Muscle of leg (tissue), 11 donors: ENCODE measurements around the gene RNF123. TPM values are rescaled to one million over a fixed set of nuclear protein-coding genes. Genes with fewer than 3 reads are reported as not detected.

Experiments
- DNase-seq: peaks from one replicate; pipeline ENCODE4 v3.0.0; 2013
- H3K27ac ChIP-seq: one replicate; pipeline ENCODE4 v1.5.1; 2013; ENCODE audit warnings: mild to moderate bottlenecking, low read length, control low read depth
- H3K27me3 ChIP-seq: one replicate; pipeline ENCODE4 v1.6.1; 2013; ENCODE audit warnings: low read length; ENCODE audit not compliant: control insufficient read depth, insufficient read depth
- H3K36me3 ChIP-seq: one replicate; pipeline ENCODE4 v1.6.1; 2013; ENCODE audit warnings: low read length; ENCODE audit not compliant: control insufficient read depth, insufficient read depth
- H3K4me1 ChIP-seq: one replicate; pipeline ENCODE4 v1.6.1; 2013; ENCODE audit warnings: low read length; ENCODE audit not compliant: control insufficient read depth, insufficient read depth
- H3K4me3 ChIP-seq: one replicate; pipeline ENCODE4 v1.5.1; 2013; ENCODE audit warnings: low read length, control low read depth
- H3K9me3 ChIP-seq: replicated peaks from 2 replicates; pipeline ENCODE4 v1.6.1; 2013; ENCODE audit warnings: low read depth, low read length; ENCODE audit not compliant: control insufficient read depth
- WGBS: methylation state at CpG from one replicate; pipeline ENCODE4 v1.1.5; 2013; ENCODE audit warnings: missing lambda C conversion rate; ENCODE audit not compliant: insufficient coverage; 5-methylcytosine and 5-hydroxymethylcytosine counted together
- polyA plus RNA-seq, 8 donors: library from polyadenylated mRNA; unstranded; fragments of 120-200 nt; gene quantifications; one replicate each; pipeline versions ENCODE4 v1.2.1 to v1.2.3, GENCODE V29; 2013; ENCODE audit warnings: inconsistent platforms in 1 of 8, low replicate concordance in 1 of 8; ENCODE audit not compliant: insufficient read length in 8 of 8, insufficient read depth in 1 of 8
- total RNA-seq: library from RNA; stranded (reverse); fragments of 120-200 nt; gene quantifications from one replicate; pipeline ENCODE4 v1.2.4, GENCODE V29; 2013

Gene RNF123
- total and polyA plus RNA-seq, 9 donors = 20.4 to 46.5 (median 36.9) TPM

DNA sequence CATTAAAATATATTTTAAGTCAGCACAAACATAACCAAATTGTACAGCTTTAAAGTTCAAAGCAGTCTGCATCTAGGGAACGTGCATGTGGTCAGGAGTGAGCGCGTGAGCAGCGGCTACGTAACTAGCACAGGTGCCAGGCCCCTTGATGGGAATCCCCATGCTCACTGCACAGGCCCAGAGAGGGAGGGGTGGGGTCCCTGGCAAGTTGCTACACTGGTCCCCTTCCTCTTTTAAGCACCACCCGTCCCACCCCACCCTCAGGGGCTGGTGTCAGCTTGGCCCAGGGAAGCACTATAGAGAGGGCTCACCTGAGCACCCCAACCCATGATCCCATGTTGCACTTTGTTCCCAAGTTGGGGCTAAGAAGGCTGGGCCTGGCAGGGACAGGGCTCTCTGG is 35.2 kb downstream of the RNF123 start:
- Histone ChIP-seq H3K9me3 (no peaks in the 10 kb centered on the region), H3K4me3 (peak overlapping the region; percentile 54), H3K36me3 (peaks cover 64% of the 10 kb centered on the region), H3K4me1 (peaks cover 25% of the 10 kb centered on the region), H3K27ac (peak overlapping the region; percentile 95), H3K27me3 (no peaks in the 10 kb centered on the region)
- DNase-seq = peak; percentile 52
- WGBS = no CpG with 5 or more reads among the region's 6 CpGs

DNA sequence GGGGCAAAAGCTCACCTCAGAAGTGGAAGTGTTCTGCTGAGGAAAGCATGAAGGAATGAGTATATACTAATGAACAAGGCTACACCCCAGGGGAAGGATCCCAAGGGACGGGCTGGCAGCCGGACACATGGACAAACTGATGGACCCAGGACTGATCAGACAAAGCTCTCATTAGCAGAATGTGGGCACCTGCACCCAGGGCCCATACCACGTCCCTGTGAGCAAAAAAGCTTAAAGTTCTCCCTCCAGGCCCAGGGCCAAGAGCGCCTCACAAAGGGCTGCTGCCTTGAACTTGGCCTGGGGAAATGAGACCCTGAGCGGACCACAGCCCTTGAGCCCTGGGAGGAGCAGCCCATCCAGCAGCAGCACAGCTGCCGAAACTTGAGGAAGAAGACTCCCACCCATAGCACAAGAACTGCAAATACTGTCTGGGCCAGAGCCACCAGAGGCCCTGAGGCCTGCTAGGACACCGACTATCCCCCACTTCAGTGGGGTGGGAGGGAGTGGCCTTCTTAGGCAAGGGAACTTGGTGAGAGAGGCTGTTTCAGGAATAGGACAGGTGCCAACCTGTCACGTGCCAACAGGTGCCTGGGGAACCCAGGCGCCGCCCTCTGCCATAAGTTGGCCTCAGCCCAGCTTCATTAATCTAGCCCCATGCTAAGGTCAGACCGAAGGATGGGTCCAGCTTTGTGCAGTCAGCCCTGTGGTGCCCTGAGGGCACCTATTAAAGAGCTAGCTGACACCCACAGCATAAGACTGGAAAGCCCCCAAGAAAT is 36.7 kb downstream of the RNF123 start:
- 85% methylated on average over 5 of the region's 11 CpGs for WGBS
- no peak overlapping the region for H3K27ac ChIP-seq
- peaks cover 63% of the 10 kb centered on the region for H3K36me3 ChIP-seq
- no peaks in the 10 kb centered on the region for H3K9me3 ChIP-seq
- peaks cover 20% of the 10 kb centered on the region for H3K4me1 ChIP-seq
- H3K4me3 ChIP-seq = no peak overlapping the region
- DNase-seq = no peak
- no peaks in the 10 kb centered on the region for H3K27me3 ChIP-seq

DNA sequence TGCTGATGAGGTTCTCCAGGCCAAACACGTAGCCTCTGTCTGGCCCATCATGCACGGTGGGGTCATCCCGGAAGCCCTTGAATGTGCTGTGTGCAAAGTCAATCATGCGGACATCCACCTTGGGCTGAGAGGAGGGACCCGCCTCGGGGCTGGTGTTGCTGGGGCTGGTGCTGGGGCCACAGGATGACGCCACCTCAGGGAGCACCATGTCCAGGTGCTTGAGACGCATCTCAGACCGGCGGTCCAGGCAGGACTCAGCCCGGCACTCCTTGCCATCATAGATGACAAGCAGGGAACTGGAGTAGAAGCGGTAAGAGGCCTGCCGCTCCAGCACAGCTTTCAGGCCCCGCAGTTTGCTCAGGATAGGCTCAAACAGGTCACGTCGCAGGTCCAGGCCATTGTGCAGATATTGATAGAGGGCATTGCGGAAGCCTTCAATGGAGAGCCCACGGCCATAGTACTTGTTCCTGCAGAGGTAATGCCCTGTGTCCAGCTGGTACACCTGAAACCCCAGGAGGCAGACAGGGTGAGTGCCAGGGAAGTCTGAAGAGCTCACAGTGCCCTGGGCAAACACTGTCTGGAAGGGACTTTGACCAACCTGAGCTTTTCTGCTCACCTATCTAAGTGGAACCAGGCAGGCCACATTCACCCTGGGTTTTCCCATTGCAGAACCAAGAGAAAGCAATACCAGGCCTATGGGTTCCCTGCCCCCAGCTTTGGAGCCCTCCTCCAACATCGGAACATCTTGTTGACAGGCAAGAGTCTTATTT is 38.0 kb downstream of the RNF123 start:
- peak; percentile 35 for DNase-seq
- Histone ChIP-seq H3K9me3 (no peaks in the 10 kb centered on the region), H3K27me3 (no peaks in the 10 kb centered on the region), H3K36me3 (peaks cover 62% of the 10 kb centered on the region), H3K4me1 (peaks cover 19% of the 10 kb centered on the region), H3K27ac (no peak overlapping the region), H3K4me3 (no peak overlapping the region)
- WGBS = 83% methylated on average over 18 of the region's 19 CpGs

DNA sequence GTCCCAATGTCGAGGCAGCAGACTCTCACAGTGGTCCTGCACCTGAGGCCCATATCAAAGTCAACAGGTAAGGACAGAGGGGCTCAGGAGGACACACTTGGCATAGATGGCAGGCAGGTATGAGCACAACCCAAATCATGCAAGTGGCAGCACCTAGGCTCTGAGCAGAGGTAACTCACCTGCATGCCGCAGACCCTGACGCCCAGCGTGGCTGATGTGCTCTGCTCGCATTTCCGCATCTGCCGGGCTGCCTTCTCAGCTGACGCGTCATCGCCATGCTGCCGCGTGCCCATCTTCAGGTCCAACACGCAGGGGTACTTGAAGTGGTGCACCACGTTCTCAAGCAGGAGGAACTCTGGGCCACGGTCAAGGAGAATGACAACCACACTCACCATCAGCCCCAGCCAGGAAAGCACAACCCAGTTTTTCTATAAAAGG is 38.6 kb downstream of the RNF123 start:
- no peaks in the 10 kb centered on the region for H3K27me3 ChIP-seq
- 93% methylated on average over 13 of the region's 15 CpGs for WGBS
- H3K36me3 ChIP-seq = peaks cover 63% of the 10 kb centered on the region

DNA sequence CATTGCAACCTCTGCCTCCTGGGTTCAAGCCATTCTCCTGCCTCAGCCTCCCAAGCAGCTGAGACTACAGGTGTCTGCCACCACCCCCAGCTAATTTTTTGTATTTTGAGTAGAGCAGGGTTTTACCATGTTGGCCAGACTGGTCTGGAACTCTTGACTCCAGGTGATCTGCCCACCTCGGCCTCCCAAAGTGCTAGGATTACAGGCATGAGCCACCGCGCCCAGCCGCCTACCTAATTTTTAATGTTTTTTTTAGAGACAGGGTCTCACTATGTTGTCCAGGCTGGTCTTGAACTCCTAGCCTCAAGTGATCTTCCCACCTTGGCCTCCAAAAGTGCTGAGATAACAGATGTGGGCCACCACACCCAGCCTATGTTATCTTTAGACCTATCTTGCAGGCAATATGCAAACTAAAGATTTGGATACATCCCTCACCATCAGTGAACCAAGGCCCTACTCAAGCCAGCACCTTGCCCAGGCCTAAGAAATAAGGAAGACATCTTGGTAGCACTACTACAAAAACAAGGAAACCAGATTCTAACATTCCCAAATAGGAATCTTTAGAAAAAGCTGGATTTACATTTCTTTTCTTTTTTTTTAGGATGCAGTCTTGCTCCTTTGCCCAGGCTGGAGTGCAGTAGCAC is 40.7 kb downstream of the RNF123 start:
- Histone ChIP-seq H3K9me3 (no peaks in the 10 kb centered on the region), H3K4me1 (no peaks in the 10 kb centered on the region), H3K4me3 (no peak overlapping the region), H3K27ac (no peak overlapping the region), H3K27me3 (no peaks in the 10 kb centered on the region), H3K36me3 (peaks cover 80% of the 10 kb centered on the region)
- 96% methylated on average over 4 of the region's 4 CpGs for WGBS
- no peak for DNase-seq

More for the DNA sequence above, 38.6 kb downstream of the RNF123 start:
- Histone ChIP-seq H3K9me3 (no peaks in the 10 kb centered on the region), H3K4me3 (no peak overlapping the region), H3K4me1 (peaks cover 13% of the 10 kb centered on the region), H3K27ac (no peak overlapping the region)
- DNase-seq = no peak

DNA sequence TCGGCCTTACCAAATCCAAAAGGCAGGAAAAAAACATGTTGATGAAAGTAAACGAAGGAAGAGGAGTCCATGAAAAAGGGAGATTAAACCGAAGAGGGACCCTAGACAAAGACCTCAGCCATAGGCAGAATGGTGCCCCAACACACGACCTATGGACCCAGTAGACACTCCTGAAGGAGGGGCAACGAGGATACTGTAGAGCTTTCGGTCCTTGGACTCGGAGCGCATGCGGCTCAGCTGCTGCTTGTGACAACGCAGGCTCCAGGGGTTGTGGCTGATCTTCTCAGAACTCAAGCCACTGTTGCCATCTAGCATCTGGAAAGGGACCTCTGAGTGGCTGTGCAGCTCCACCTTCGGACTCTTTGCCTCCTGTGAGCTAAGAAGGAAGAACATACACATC is 43.2 kb downstream of the RNF123 start:
- Histone ChIP-seq H3K27me3 (no peaks in the 10 kb centered on the region), H3K4me1 (no peaks in the 10 kb centered on the region), H3K36me3 (peaks cover 68% of the 10 kb centered on the region), H3K4me3 (no peak overlapping the region), H3K27ac (no peak overlapping the region), H3K9me3 (no peaks in the 10 kb centered on the region)
- 92% methylated on average over 8 of the region's 11 CpGs for WGBS
- DNase-seq = no peak

DNA sequence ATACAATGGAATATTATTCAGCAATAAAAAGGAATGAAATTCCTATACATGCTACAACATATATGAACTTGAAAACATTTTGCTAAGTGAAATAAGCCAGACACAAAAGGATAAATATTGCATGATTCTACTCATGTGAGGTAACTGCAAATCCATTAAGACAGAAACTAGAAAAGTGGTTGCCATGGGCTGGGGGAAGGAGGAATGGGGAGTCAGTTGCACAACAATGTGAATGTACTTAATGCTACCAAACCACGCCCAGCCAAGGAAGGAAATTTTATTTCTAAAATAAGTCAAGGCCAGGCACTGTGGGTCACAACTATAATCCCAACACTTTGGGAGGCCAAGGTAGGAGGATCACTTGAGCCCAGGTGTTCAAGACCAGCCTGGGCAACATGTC is 44.2 kb downstream of the RNF123 start:
- Histone ChIP-seq H3K27me3 (no peaks in the 10 kb centered on the region), H3K4me1 (no peaks in the 10 kb centered on the region), H3K27ac (no peak overlapping the region), H3K4me3 (no peak overlapping the region), H3K9me3 (no peaks in the 10 kb centered on the region), H3K36me3 (peaks cover 70% of the 10 kb centered on the region)
- WGBS = no CpG with 5 or more reads among the region's 1 CpG
- no peak for DNase-seq

DNA sequence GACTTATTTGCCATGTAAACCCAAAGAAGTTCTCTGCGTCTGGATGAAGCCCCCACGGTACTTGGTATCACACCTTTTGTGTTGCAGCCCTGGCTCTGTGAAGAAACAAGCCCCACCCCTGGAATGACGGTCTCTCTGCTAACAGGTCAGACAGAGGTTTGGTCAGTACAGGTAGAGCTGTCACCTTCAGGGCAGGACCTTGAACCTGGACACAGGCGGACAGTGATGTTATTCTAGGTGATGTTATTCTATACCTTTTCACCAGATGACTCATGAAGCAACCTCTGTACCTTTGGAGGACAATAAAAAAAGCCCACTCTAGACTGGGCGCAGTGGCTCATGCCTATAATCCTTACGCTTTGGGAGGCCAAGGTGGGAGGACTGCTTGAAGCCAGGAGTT is 45.4 kb downstream of the RNF123 start:
- 93% methylated on average over 4 of the region's 6 CpGs for WGBS
- DNase-seq = no peak
- no peak overlapping the region for H3K4me3 ChIP-seq

DNA sequence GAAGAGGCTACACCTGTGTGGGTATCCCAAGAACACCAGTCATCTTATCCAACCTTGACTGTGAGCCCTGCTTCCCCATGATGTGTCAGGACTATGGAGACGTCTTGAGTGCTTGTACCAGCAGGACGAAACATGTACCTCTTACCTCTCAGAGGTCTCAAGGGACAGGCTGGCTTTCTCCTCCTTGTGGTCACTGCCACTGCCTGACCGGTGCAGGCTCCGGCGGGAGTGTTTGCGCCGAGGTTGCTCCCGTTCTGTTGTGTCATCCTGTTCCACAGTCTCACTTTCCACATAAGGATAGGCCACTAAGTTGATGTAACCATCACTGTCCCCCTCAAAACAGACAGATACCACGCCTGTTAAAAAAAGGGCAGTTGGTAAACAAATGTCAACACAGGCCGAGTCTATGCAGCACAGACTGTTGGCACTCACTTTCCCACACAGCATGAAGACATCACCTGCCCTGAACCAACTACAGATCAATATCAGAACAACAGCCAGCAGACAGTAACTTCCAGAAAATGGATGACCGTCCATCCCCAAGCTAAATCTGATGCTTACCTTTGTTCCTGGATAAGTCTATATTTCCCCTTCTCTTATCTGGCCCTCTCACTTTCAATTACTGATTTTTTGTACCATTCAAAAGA is 48.8 kb downstream of the RNF123 start:
- no peaks in the 10 kb centered on the region for H3K27me3 ChIP-seq

More for the DNA sequence above, 45.4 kb downstream of the RNF123 start:
- H3K36me3 ChIP-seq = peaks cover 65% of the 10 kb centered on the region
- H3K4me1 ChIP-seq = no peaks in the 10 kb centered on the region
- H3K9me3 ChIP-seq = no peaks in the 10 kb centered on the region
- no peaks in the 10 kb centered on the region for H3K27me3 ChIP-seq
- H3K27ac ChIP-seq = no peak overlapping the region

DNA sequence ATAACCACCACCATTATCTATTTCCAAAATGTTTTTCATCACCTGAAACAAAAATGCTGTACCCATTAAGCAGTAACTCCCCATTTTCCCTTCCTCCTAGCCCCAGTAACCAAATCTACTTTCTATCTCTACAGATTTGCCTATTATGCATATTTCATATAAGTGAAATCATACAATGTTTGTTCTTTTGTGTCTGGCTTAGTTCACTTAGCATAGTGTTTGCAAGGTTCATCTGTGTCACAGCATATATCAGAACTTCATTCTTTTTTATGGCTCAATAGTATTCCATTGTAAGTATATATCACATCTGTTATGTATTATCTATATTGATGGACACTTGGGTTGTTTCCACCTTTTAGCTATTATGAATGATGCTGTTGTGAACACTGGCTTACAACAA is 51.1 kb downstream of the RNF123 start:
- H3K27ac ChIP-seq = no peak overlapping the region
- no peaks in the 10 kb centered on the region for H3K4me1 ChIP-seq
- H3K4me3 ChIP-seq = no peak overlapping the region
- no peaks in the 10 kb centered on the region for H3K9me3 ChIP-seq
- no peaks in the 10 kb centered on the region for H3K27me3 ChIP-seq
- H3K36me3 ChIP-seq = peaks cover 21% of the 10 kb centered on the region
- DNase-seq = no peak

More for the DNA sequence above, 48.8 kb downstream of the RNF123 start:
- 81% methylated on average over 6 of the region's 11 CpGs for WGBS
- Histone ChIP-seq H3K36me3 (peaks cover 39% of the 10 kb centered on the region), H3K4me3 (no peak overlapping the region), H3K27ac (no peak overlapping the region), H3K4me1 (no peaks in the 10 kb centered on the region), H3K9me3 (no peaks in the 10 kb centered on the region)
- DNase-seq = no peak
